Measurements from ENCODE around the gene DALRD3.

Gene DALRD3

GRCh38 chr3:48982686-48983085 lies 35.7 kb downstream of the DALRD3 start:
- DNase-seq (ENCODE audit: low read depth in 2 of 3, low spot score in 2 of 3), result no peak

- no peak for DNase-seq (ENCODE audit: low read depth in 2 of 3, low spot score in 2 of 3)
These were observed 36.4 kb downstream of the DALRD3 start for GRCh38 chr3:48982016-48982415.

DNA sequence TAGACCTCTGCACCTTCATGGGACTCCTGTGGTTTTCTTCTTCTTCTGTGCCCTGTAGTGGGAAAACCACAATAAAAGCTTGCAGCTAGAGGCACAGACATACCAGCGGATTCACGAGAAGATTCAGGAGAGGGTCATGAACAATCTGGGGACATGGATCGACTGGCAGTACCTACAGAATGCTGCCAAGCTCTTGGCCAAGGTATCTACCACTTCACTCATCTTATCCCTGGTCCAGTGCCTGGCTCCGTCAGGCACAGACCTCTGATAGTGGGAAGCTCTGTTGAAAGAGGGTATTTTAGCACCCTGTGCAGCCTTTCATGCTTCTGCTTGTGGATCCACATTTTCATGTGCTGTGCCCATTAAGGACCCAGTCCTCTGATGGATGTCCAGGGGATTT lies 38.1 kb downstream of the DALRD3 start:
- DNase-seq (ENCODE audit: low read depth in 2 of 3, low spot score in 2 of 3), result no peak

DNA sequence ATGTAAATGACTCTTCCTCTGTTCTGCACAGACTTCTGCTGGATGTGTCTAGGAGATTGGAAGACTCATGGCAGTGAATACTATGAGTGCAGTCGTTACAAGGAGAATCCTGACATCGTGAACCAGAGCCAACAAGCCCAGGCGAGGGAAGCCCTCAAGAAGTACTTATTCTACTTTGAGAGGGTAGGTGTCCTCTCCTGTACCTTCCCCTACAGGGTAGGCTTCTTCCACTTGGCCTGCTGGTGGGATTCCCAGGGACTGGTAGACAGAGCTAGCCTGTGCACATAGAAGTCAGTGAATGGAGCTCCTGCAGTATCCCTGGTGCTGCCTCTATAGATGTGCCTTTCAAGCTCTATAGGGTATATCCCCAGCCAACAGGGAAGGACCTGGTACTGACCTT lies 38.9 kb downstream of the DALRD3 start:
- no peak for DNase-seq (ENCODE audit: low read depth in 2 of 3, low spot score in 2 of 3)

DNA sequence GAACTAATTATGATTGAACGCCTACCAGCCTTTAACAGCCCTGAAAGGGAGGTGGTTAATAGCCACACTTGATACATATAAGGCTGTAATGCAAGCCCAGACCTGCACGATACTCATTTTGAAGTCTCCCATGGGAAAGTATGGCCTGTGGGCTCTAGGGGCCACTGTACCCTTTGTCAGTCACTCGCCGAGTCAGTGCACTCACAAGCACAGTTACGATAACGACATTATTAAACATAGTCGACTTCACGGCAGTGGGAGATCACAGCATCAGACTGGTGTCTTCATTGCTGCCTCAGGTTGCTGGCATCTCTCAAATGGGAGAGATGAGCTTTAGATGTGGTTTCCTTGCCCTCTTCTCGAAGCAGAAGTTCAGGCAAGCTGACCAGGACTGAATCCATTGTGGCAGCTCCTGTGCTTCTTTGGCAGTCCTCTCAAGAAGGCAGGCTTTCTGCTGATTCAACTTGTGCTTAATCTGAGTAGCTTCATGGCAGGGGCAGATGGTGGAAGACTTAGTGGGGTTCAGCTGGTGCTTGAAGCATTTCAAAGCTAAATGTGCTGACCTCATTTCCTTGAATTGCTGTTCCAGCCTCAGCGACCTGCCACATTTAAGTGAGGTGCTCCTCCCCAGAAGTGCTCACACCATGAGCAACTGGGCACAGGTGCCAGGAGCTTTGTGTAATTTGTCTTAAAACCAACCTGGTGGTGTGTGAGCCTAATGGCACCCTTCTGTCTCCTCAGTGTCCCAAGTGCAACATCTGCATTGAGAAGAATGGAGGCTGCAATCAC lies 44.1 kb downstream of the DALRD3 start:
- no peak for DNase-seq (ENCODE audit: low read depth in 2 of 3, low spot score in 2 of 3)

GRCh38 chr3:48970586-48970985 lies 47.8 kb downstream of the DALRD3 start:
- DNase-seq (ENCODE audit: low read depth in 2 of 3, low spot score in 2 of 3), result no peak

GRCh38 chr3:48966876-48967361 lies 51.5 kb downstream of the DALRD3 start:
- no peak for DNase-seq (ENCODE audit: low read depth in 2 of 3, low spot score in 2 of 3)

DNA sequence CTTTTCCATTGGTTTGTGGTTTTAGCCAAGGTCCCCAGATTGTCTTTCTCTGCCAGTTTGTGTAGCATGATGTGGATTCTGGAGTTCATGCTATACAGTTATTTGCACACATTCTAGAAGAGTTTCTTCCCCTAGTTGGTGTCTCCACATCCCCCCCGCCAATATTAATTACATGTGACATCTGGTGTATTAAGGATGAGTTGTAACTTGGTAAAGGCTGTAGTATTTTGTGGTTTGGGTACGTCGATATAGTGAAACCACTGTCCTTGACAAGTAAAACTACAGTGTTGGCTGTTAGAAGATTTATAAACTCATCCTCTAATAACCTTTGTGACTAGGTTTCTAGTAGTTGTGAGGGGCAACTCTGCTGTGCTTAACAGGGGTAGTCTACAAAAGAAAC lies 52.0 kb downstream of the DALRD3 start:
- DNase-seq (ENCODE audit: low read depth in 2 of 3, low spot score in 2 of 3), result no peak
